IMR-90 (cell line): Measurements from ENCODE around the gene FNDC3B. TPM values are rescaled to one million over a fixed set of nuclear protein-coding genes. Genes with fewer than 3 reads are reported as not detected.
A peak's percentile ranks its signal among the peaks of the same experiment; 100 is the strongest.

Experiments
- ATAC-seq: fragments of 200-7000 bp; cut with Tn5 transposase; 2 replicates; pipeline ENCODE4 v1.9.1; 2020; ENCODE audit warnings: low read depth, mild to moderate bottlenecking, moderate library complexity
- BruUV-seq: library from RNA; stranded (reverse); fragments of 400-500 nt; replicated peaks from 2 replicates; lab custom pipeline; 2021; lab: Mats Ljungman, UMichigan
- CTCF ChIA-PET: fragments of 300-600 bp; formaldehyde crosslinking; extraction: SDS; loops from one replicate; lab custom pipeline; 2021; ENCODE audit warnings: antibody characterized with exemption; lab: Yijun Ruan, JAX
- POLR2A ChIA-PET: fragments of 300-600 bp; sonication (Branson Sonifier 250); formaldehyde crosslinking; loops from one replicate; lab custom pipeline; 2022; ENCODE audit warnings: antibody characterized with exemption; ENCODE audit not compliant: unreplicated experiment; lab: Charles Lee
- DNase-seq: peaks from one replicate; pipeline ENCODE4 v3.0.0; 2013
- H2AFZ ChIP-seq: replicated peaks from 2 replicates; pipeline ENCODE3; 2013; ENCODE audit warnings: low read length, mild to moderate bottlenecking; ENCODE audit not compliant: poor library complexity
- H2AK5ac ChIP-seq: 2 replicates; pipeline ENCODE4 v1.6.1; 2013; ENCODE audit warnings: low read depth, low read length, inconsistent platforms
- H2AK9ac ChIP-seq: replicated peaks from 2 replicates; pipeline ENCODE3; 2013; ENCODE audit warnings: mild to moderate bottlenecking, low read depth, low read length, moderate library complexity; ENCODE audit not compliant: poor library complexity
- H2BK120ac ChIP-seq: 2 replicates; pipeline ENCODE4 v1.6.1; 2013; ENCODE audit warnings: low read depth, low read length, inconsistent platforms
- H2BK15ac ChIP-seq: 3 replicates; pipeline ENCODE4 v1.6.1; 2013; ENCODE audit warnings: low read depth, low read length, inconsistent platforms
- H2BK20ac ChIP-seq: 2 replicates; pipeline ENCODE4 v1.6.1; 2013; ENCODE audit warnings: low read depth, mild to moderate bottlenecking, inconsistent platforms, low read length, moderate library complexity
- H2BK5ac ChIP-seq: 2 replicates; pipeline ENCODE4 v1.6.1; 2013; ENCODE audit warnings: mild to moderate bottlenecking, low read depth, low read length, inconsistent platforms; ENCODE audit not compliant: poor library complexity, severe bottlenecking
- H3K14ac ChIP-seq: replicated peaks from 2 replicates; pipeline ENCODE4 v1.6.1; 2013; ENCODE audit warnings: low read depth, low read length, inconsistent platforms
- H3K18ac ChIP-seq: 2 replicates; pipeline ENCODE4 v1.6.1; 2013; ENCODE audit warnings: low read depth, low read length, control low read depth
- H3K23ac ChIP-seq: 2 replicates; pipeline ENCODE4 v1.6.1; 2013; ENCODE audit warnings: low read depth, low read length, inconsistent platforms
- H3K27ac ChIP-seq: 2 replicates; pipeline ENCODE4 v1.5.1; 2013; ENCODE audit warnings: mild to moderate bottlenecking, control low read depth, low read length; ENCODE audit not compliant: insufficient read depth
- H3K27me3 ChIP-seq: 2 replicates; pipeline ENCODE4 v1.6.1; 2013; ENCODE audit warnings: low read length; ENCODE audit not compliant: control insufficient read depth, insufficient read depth
- H3K36me3 ChIP-seq: 2 replicates; pipeline ENCODE4 v1.6.1; 2013; ENCODE audit warnings: low read length, mixed read lengths; ENCODE audit not compliant: control insufficient read depth, insufficient read depth
- H3K4ac ChIP-seq: 2 replicates; pipeline ENCODE4 v1.6.1; 2013; ENCODE audit warnings: low read depth, low read length, inconsistent platforms
- H3K4me1 ChIP-seq: 2 replicates; pipeline ENCODE4 v1.6.1; 2013; ENCODE audit warnings: low read length, mixed read lengths; ENCODE audit not compliant: control insufficient read depth, insufficient read depth
- H3K4me2 ChIP-seq: 2 replicates; pipeline ENCODE4 v1.6.1; 2013; ENCODE audit warnings: low read depth, mild to moderate bottlenecking, control low read depth, low read length, moderate library complexity
- H3K4me3 ChIP-seq: 2 replicates; pipeline ENCODE4 v1.5.1; 2013; ENCODE audit warnings: low read depth, mild to moderate bottlenecking, control low read depth, low read length, moderate library complexity; ENCODE audit not compliant: insufficient read depth
- H3K56ac ChIP-seq: 2 replicates; pipeline ENCODE4 v1.6.1; 2013; ENCODE audit warnings: low read length, inconsistent platforms; ENCODE audit not compliant: insufficient read depth; ENCODE audit errors: extremely low read depth
- H3K79me1 ChIP-seq, 2 experiments: 2 replicates each; pipeline ENCODE4 v1.6.1; 2013; ENCODE audit warnings: low read length in 2 of 2, inconsistent platforms in 1 of 2, low read depth in 1 of 2
- H3K9ac ChIP-seq: 2 replicates; pipeline ENCODE4 v1.6.1; 2013; ENCODE audit warnings: low read depth, low read length, control low read depth
- H3K9me1 ChIP-seq: 2 replicates; pipeline ENCODE4 v1.6.1; 2013; ENCODE audit warnings: low read length, inconsistent platforms; ENCODE audit not compliant: insufficient read depth
- H3K9me3 ChIP-seq: 2 replicates; pipeline ENCODE4 v1.6.1; 2013; ENCODE audit warnings: low read length; ENCODE audit not compliant: control insufficient read depth, insufficient read depth
- H4K20me1 ChIP-seq: 2 replicates; pipeline ENCODE4 v1.6.1; 2013; ENCODE audit warnings: low read length, inconsistent platforms; ENCODE audit not compliant: insufficient read depth
- H4K5ac ChIP-seq: 2 replicates; pipeline ENCODE4 v1.6.1; 2013; ENCODE audit warnings: mild to moderate bottlenecking, low read depth, low read length, control low read depth
- H4K8ac ChIP-seq, 2 experiments: 2 replicates each; pipeline ENCODE4 v1.6.1; 2013; ENCODE audit warnings: low read depth in 2 of 2, low read length in 2 of 2, control low read depth in 1 of 2, inconsistent platforms in 1 of 2
- H4K91ac ChIP-seq: 2 replicates; pipeline ENCODE4 v1.6.1; 2013; ENCODE audit warnings: low read depth, low read length, inconsistent platforms; ENCODE audit not compliant: insufficient read depth
- BHLHE40 ChIP-seq: fragments of 150-350 bp; IDR thresholded peaks from 2 replicates; pipeline ENCODE4 v1.6.1; 2016; ENCODE audit warnings: mild to moderate bottlenecking, low read depth, low read length
- CHD1 ChIP-seq: IDR thresholded peaks from 2 replicates; pipeline ENCODE4 v1.6.1; 2012; ENCODE audit warnings: low read depth, low read length, improper control_type of control experiment
- MAZ ChIP-seq: IDR thresholded peaks from 2 replicates; pipeline ENCODE4 v1.6.1; 2012; ENCODE audit warnings: low read depth, mild to moderate bottlenecking, low read length, improper control_type of control experiment, moderate library complexity, borderline replicate concordance
- NFE2L2 ChIP-seq: fragments of 150-350 bp; IDR thresholded peaks from 2 replicates; pipeline ENCODE4 v1.6.1; 2016; ENCODE audit warnings: low read depth, mild to moderate bottlenecking, low read length
- POLR2A ChIP-seq: IDR thresholded peaks from 2 replicates; pipeline ENCODE4 v1.6.1; 2012; ENCODE audit warnings: mild to moderate bottlenecking, low read depth, low read length
- RAD21 ChIP-seq: IDR thresholded peaks from 2 replicates; pipeline ENCODE4 v1.6.1; 2012; ENCODE audit warnings: low read length, improper control_type of control experiment
- RCOR1 ChIP-seq: IDR thresholded peaks from 2 replicates; pipeline ENCODE4 v1.6.1; 2012; ENCODE audit warnings: mild to moderate bottlenecking, low read length, improper control_type of control experiment; ENCODE audit not compliant: insufficient replicate concordance
- RFX5 ChIP-seq: IDR thresholded peaks from 2 replicates; pipeline ENCODE4 v1.8.0; 2012; ENCODE audit warnings: low read depth, mild to moderate bottlenecking, low read length, moderate library complexity
- WGBS, 2 experiments: methylation state at CpG; one replicate each; pipeline versions ENCODE4 v1.1.5 to v1.1.7; 2013; ENCODE audit warnings: missing lambda C conversion rate in 2 of 2; ENCODE audit not compliant: insufficient read length in 1 of 2; ENCODE audit errors: extremely low coverage in 2 of 2; 5-methylcytosine and 5-hydroxymethylcytosine counted together
- dilution Hi-C: fragments of 300-500 bp; cut with HindIII; formaldehyde crosslinking; loops from one replicate; pipeline ENCODE4 v1.14.3; 2018; ENCODE audit warnings: low sequenced_read_pairs; ENCODE audit not compliant: unreplicated experiment
- in situ Hi-C: fragments of 300-500 bp; cut with MboI; formaldehyde crosslinking; loops from 3 replicates; pipeline ENCODE4 v1.14.3; 2019; ENCODE audit warnings: low sequenced_read_pairs, inconsistent platforms, mixed read lengths
- intact Hi-C: fragments of 100-400 bp; cut with micrococcal nuclease; formaldehyde crosslinking; loops from 2 replicates; pipeline ENCODE4 v1.10.0; 2022
- polyA plus RNA-seq, 3 experiments: library from polyadenylated mRNA; depleted of rRNA; stranded (reverse); fragments of >200 nt; gene quantifications; 2 replicates each; pipeline ENCODE4 v1.2.3, GENCODE V29; 2012; ENCODE audit warnings: low replicate concordance in 1 of 3
- total RNA-seq: library from RNA; depleted of rRNA; stranded (reverse); fragments of >200 nt; gene quantifications from 2 replicates; pipeline ENCODE4 v1.2.3, GENCODE V29; 2012
- TF ChIP-seq, protein P1 (sequence below): fragments of 150-350 bp; IDR thresholded peaks from 2 replicates; pipeline ENCODE4 v1.6.1; 2016; ENCODE audit warnings: low read depth, mild to moderate bottlenecking, low read length, moderate library complexity, borderline replicate concordance

FNDC3B gene
- total and polyA plus RNA-seq, 2 of the 4 experiments (the other 2 are of a cell fraction) = 23.9 to 150 TPM

GRCh38 chr3:172143739-172144497 lies 104.5 kb downstream of the FNDC3B start:
- ATAC-seq (no peak), DNase-seq (no peak)
- H2AFZ ChIP-seq = no peak overlapping the region
- H2BK15ac ChIP-seq = no peak overlapping the region
- H4K20me1 ChIP-seq = peaks cover 57% of the 10 kb centered on the region
- no peak overlapping the region for H3K23ac ChIP-seq
- H4K5ac ChIP-seq = no peak overlapping the region
- TF ChIP-seq RCOR1 = no peak
- no peak for TF ChIP-seq NFE2L2
- TF ChIP-seq RAD21 = no peak
- no peak for TF ChIP-seq MAZ
- no peak for TF ChIP-seq CHD1
- no peak for TF ChIP-seq BHLHE40
- no peak for TF ChIP-seq POLR2A
- no peak for TF ChIP-seq RFX5
- TF ChIP-seq, protein P1, sequence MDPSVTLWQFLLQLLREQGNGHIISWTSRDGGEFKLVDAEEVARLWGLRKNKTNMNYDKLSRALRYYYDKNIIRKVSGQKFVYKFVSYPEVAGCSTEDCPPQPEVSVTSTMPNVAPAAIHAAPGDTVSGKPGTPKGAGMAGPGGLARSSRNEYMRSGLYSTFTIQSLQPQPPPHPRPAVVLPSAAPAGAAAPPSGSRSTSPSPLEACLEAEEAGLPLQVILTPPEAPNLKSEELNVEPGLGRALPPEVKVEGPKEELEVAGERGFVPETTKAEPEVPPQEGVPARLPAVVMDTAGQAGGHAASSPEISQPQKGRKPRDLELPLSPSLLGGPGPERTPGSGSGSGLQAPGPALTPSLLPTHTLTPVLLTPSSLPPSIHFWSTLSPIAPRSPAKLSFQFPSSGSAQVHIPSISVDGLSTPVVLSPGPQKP = no peak
- ChIA-PET POLR2A (no interaction called here), CTCF (interaction anchor here (0.6 kb wide), 1 partner anchor 95 kb away, joined by 3 read pairs; no protein-coding TSS in a partner anchor)
- H3K9ac ChIP-seq = no peak overlapping the region
- no peak overlapping the region for H2BK20ac ChIP-seq
- H3K14ac ChIP-seq = no peak overlapping the region
- intact Hi-C loops = no loop called here
- H4K8ac ChIP-seq = no peak overlapping the region
- H3K4me1 ChIP-seq = peaks cover 12% of the 10 kb centered on the region
- dilution Hi-C loops = no loop called here
- peaks cover 6% of the 10 kb centered on the region for H3K36me3 ChIP-seq
- no peak overlapping the region for H3K18ac ChIP-seq
- H2AK9ac ChIP-seq = no peak overlapping the region
- H2AK5ac ChIP-seq = peak overlapping the region; percentile 54; the same call in 1 of the 2 replicates
- in situ Hi-C loops = no loop called here
- peaks cover 2% of the 10 kb centered on the region; the same call in 1 of the 2 replicates for H3K9me3 ChIP-seq
- no peak overlapping the region for H4K91ac ChIP-seq
- no peak overlapping the region for H2BK5ac ChIP-seq
- H3K27me3 ChIP-seq = no peaks in the 10 kb centered on the region
- H3K4ac ChIP-seq = no peak overlapping the region
- H3K9me1 ChIP-seq = peaks cover 3% of the 10 kb centered on the region
- no TSS peak for BruUV-seq
- no peak overlapping the region for H2BK120ac ChIP-seq
- H3K56ac ChIP-seq = no peak overlapping the region
- no peak overlapping the region for H3K4me3 ChIP-seq
- peaks cover 27 to 67% of the 10 kb centered on the region in 2 experiments for H3K79me1 ChIP-seq
- H3K27ac ChIP-seq = no peak overlapping the region
- WGBS, 2 experiments = 100% methylated on average over 3 of the region's 14 CpGs; no CpG with 5 or more reads in 1 of the 2 experiments
- H3K4me2 ChIP-seq = no peak overlapping the region
